ENCODE data around the gene PTPN1. TPM values are rescaled to one million over a fixed set of nuclear protein-coding genes. Genes with fewer than 3 reads are reported as not detected.

The PTPN1 gene
- total RNA-seq, 3 donors from 2014 or later (not counting 1 experiment from before 2014, with no cell fraction given) = 52.9 to 64.5 (median 58.3) TPM

- H3K36me3 Mint-ChIP-seq = no peaks in the 10 kb centered on the region
- no peaks in the 10 kb centered on the region for H3K9me3 Mint-ChIP-seq
- H3K9me3 ChIP-seq (ENCODE audit: control insufficient read depth, insufficient read depth, low read length) = no peaks in the 10 kb centered on the region
- ATAC-seq (peak in 2 of 3 donors; percentile 30 to 48), DNase-seq (peak in 1 of 2 donors; percentile 56)
- intact Hi-C loops (cut with micrococcal nuclease) = loop anchor here (5.0 kb wide), 1 partner anchor 35 kb away; no protein-coding TSS in a partner anchor
- H3K4me1 ChIP-seq (ENCODE audit: control insufficient read depth, insufficient read depth, low read length) = peaks cover 52% of the 10 kb centered on the region
- no peaks in the 10 kb centered on the region for H3K27me3 ChIP-seq (ENCODE audit: control insufficient read depth, insufficient read depth, low read length)
- TF ChIP-seq, protein P1, sequence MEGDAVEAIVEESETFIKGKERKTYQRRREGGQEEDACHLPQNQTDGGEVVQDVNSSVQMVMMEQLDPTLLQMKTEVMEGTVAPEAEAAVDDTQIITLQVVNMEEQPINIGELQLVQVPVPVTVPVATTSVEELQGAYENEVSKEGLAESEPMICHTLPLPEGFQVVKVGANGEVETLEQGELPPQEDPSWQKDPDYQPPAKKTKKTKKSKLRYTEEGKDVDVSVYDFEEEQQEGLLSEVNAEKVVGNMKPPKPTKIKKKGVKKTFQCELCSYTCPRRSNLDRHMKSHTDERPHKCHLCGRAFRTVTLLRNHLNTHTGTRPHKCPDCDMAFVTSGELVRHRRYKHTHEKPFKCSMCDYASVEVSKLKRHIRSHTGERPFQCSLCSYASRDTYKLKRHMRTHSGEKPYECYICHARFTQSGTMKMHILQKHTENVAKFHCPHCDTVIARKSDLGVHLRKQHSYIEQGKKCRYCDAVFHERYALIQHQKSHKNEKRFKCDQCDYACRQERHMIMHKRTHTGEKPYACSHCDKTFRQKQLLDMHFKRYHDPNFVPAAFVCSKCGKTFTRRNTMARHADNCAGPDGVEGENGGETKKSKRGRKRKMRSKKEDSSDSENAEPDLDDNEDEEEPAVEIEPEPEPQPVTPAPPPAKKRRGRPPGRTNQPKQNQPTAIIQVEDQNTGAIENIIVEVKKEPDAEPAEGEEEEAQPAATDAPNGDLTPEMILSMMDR (IDR thresholded peaks at IDR 0.05) = no peak
- WGBS (ENCODE audit: insufficient coverage) = 17% methylated on average over 3 of the region's 3 CpGs
- no peaks in the 10 kb centered on the region for H3K36me3 ChIP-seq (ENCODE audit: control insufficient read depth, insufficient read depth, low read length)
- H3K27ac Mint-ChIP-seq = peak overlapping the region; percentile 95 to 98
- peak overlapping the region; percentile 90 for H3K4me3 Mint-ChIP-seq
- peaks cover 88 to 94% of the 10 kb centered on the region in 2 donors for H3K4me1 Mint-ChIP-seq
- peak overlapping the region; percentile 22 for H3K4me3 ChIP-seq (ENCODE audit: low read length)
- peak overlapping the region; percentile 55 for H3K27ac ChIP-seq (ENCODE audit: low read length)
- no peaks in the 10 kb centered on the region for H3K27me3 Mint-ChIP-seq (ENCODE audit: low read depth in 2 of 2)
Observed at GRCh38 chr20:50517817-50518154, 7.6 kb downstream of the PTPN1 start.

DNA sequence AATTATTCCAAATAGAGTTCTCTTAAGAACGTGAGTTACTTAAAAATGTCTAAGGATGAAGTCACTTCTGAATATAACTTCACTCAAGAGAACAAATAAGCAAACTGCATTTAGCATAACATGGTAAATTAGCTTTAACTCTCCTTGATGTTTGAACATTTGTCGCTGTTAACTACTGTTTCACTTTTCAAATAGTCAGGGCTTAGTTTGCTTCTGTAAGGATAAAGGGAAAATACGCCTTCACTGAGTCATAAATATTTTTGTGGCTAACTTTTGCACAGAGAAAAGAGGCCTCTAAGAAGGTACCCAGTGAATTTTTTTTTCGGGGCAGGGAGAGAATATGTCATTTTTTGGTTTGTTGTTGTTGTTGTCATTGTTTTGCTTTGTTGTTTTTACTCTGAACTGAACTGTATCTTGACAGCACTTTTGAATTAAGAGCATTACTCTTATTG, 8.1 kb downstream of the PTPN1 start:
- Histone ChIP-seq H3K36me3 (ENCODE audit: control insufficient read depth, insufficient read depth, low read length) (no peaks in the 10 kb centered on the region), H3K9me3 (ENCODE audit: control insufficient read depth, insufficient read depth, low read length) (no peaks in the 10 kb centered on the region), H3K4me1 (ENCODE audit: control insufficient read depth, insufficient read depth, low read length) (peaks cover 56% of the 10 kb centered on the region), H3K4me3 (ENCODE audit: low read length) (peak overlapping the region; percentile 22), H3K27me3 (ENCODE audit: control insufficient read depth, insufficient read depth, low read length) (no peaks in the 10 kb centered on the region), H3K27ac (ENCODE audit: low read length) (peak overlapping the region; percentile 55)
- Mint-ChIP-seq H3K9me3 (no peaks in the 10 kb centered on the region), H3K4me3 (peak overlapping the region; percentile 90), H3K27ac (peak overlapping the region; percentile 95 to 98), H3K36me3 (no peaks in the 10 kb centered on the region), H3K27me3 (ENCODE audit: low read depth in 2 of 2) (no peaks in the 10 kb centered on the region), H3K4me1 (peaks cover 88 to 94% of the 10 kb centered on the region in 2 donors)
- intact Hi-C loops (cut with micrococcal nuclease) = loop anchor here (5.0 kb wide), 1 partner anchor 34 kb away; no protein-coding TSS in a partner anchor
- TF ChIP-seq, protein P1 (IDR thresholded peaks at IDR 0.05) = no peak
- WGBS (ENCODE audit: insufficient coverage) = 4% methylated on average over 2 of the region's 4 CpGs
- peak in 2 of 3 donors; percentile 43 to 49 for ATAC-seq
- peak in 1 of 2 donors; percentile 49 for DNase-seq

- Histone ChIP-seq H3K27ac (ENCODE audit: low read length) (peak overlapping the region; percentile 55), H3K36me3 (ENCODE audit: control insufficient read depth, insufficient read depth, low read length) (no peaks in the 10 kb centered on the region), H3K27me3 (ENCODE audit: control insufficient read depth, insufficient read depth, low read length) (no peaks in the 10 kb centered on the region), H3K9me3 (ENCODE audit: control insufficient read depth, insufficient read depth, low read length) (no peaks in the 10 kb centered on the region), H3K4me1 (ENCODE audit: control insufficient read depth, insufficient read depth, low read length) (peaks cover 64% of the 10 kb centered on the region), H3K4me3 (ENCODE audit: low read length) (peak overlapping the region; percentile 9)
- Mint-ChIP-seq H3K36me3 (no peaks in the 10 kb centered on the region), H3K9me3 (no peaks in the 10 kb centered on the region), H3K27ac (peak overlapping the region; percentile 95 to 98), H3K4me1 (peaks cover 89 to 94% of the 10 kb centered on the region in 2 donors), H3K27me3 (ENCODE audit: low read depth in 2 of 2) (no peaks in the 10 kb centered on the region), H3K4me3 (peak overlapping the region; percentile 90)
- ATAC-seq (peak; percentile 28 to 54 (median 40)), DNase-seq (peak in 1 of 2 donors; percentile 62)
- TF ChIP-seq, protein P1 (IDR thresholded peaks at IDR 0.05) = no peak
- 4% methylated on average over 5 of the region's 5 CpGs for WGBS (ENCODE audit: insufficient coverage)
- intact Hi-C loops (cut with micrococcal nuclease) = loop anchor here (5.0 kb wide), 1 partner anchor 33 kb away; no protein-coding TSS in a partner anchor
Observed at GRCh38 chr20:50519036-50519762, 9.0 kb downstream of the PTPN1 start.

All from natural killer cell (primary cell).